Ammon's horn (tissue), 1 donor: ENCODE data around the gene MAP3K21.

ENCODE experiments used
- DNase-seq: peaks from one replicate; pipeline ENCODE4 v3.0.0-alpha.2; 2016; ENCODE audit warnings: low spot score

Gene MAP3K21

GRCh38 chr1:233389169-233389568 is 61.6 kb downstream of the MAP3K21 start:
- no peak for DNase-seq

GRCh38 chr1:233389893-233390292 is 62.4 kb downstream of the MAP3K21 start:
- no peak for DNase-seq

- DNase-seq = no peak
These were observed 63.6 kb downstream of the MAP3K21 start for GRCh38 chr1:233390842-233391737.

- no peak for DNase-seq
These were observed 65.7 kb downstream of the MAP3K21 start for GRCh38 chr1:233393084-233393840.

- DNase-seq = no peak
These were observed 66.6 kb downstream of the MAP3K21 start for GRCh38 chr1:233393926-233394680.

GRCh38 chr1:233394860-233395717 is 67.6 kb downstream of the MAP3K21 start:
- DNase-seq = peak; percentile 69

GRCh38 chr1:233395863-233396646 is 68.5 kb downstream of the MAP3K21 start:
- DNase-seq = no peak

- DNase-seq = no peak
These were observed 78.9 kb downstream of the MAP3K21 start for GRCh38 chr1:233406339-233406960.

- no peak for DNase-seq
These were observed 79.6 kb downstream of the MAP3K21 start for GRCh38 chr1:233406994-233407631.

- DNase-seq = no peak
These were observed 82.0 kb downstream of the MAP3K21 start for GRCh38 chr1:233409540-233409939.

GRCh38 chr1:233410906-233411305 is 83.4 kb downstream of the MAP3K21 start:
- DNase-seq = no peak

- no peak for DNase-seq
These were observed 85.3 kb downstream of the MAP3K21 start for GRCh38 chr1:233412812-233413211.

GRCh38 chr1:233421293-233421692 is 93.8 kb downstream of the MAP3K21 start:
- DNase-seq = no peak

- no peak for DNase-seq
These were observed 97.3 kb downstream of the MAP3K21 start for GRCh38 chr1:233424779-233425178.

- DNase-seq = no peak
These were observed 100.4 kb downstream of the MAP3K21 start for GRCh38 chr1:233427907-233428306.

GRCh38 chr1:233431753-233432403 is 104.4 kb downstream of the MAP3K21 start:
- no peak for DNase-seq

- no peak for DNase-seq
These were observed 105.4 kb downstream of the MAP3K21 start for GRCh38 chr1:233432916-233433315.

GRCh38 chr1:233433436-233434210 is 106.1 kb downstream of the MAP3K21 start:
- DNase-seq = no peak
